Muscle of leg (tissue), 16 donors: ENCODE data around the gene CCNI. TPM values are rescaled to one million over a fixed set of nuclear protein-coding genes. Genes with fewer than 3 reads are reported as not detected.
A peak's percentile ranks its signal among the peaks of the same experiment; 100 is the strongest.

Experiments used
- DNase-seq: peaks from one replicate; pipeline ENCODE4 v3.0.0; 2013
- H3K27ac ChIP-seq: one replicate; pipeline ENCODE4 v1.5.1; 2013; ENCODE audit warnings: mild to moderate bottlenecking, low read length, control low read depth
- H3K27me3 ChIP-seq: one replicate; pipeline ENCODE4 v1.6.1; 2013; ENCODE audit warnings: low read length; ENCODE audit not compliant: control insufficient read depth, insufficient read depth
- H3K36me3 ChIP-seq: one replicate; pipeline ENCODE4 v1.6.1; 2013; ENCODE audit warnings: low read length; ENCODE audit not compliant: control insufficient read depth, insufficient read depth
- H3K4me1 ChIP-seq: one replicate; pipeline ENCODE4 v1.6.1; 2013; ENCODE audit warnings: low read length; ENCODE audit not compliant: control insufficient read depth, insufficient read depth
- H3K4me3 ChIP-seq: one replicate; pipeline ENCODE4 v1.5.1; 2013; ENCODE audit warnings: low read length, control low read depth
- H3K9me3 ChIP-seq: replicated peaks from 2 replicates; pipeline ENCODE4 v1.6.1; 2013; ENCODE audit warnings: low read depth, low read length; ENCODE audit not compliant: control insufficient read depth
- WGBS: methylation state at CpG from one replicate; pipeline ENCODE4 v1.1.5; 2013; ENCODE audit warnings: missing lambda C conversion rate; ENCODE audit not compliant: insufficient coverage; 5-methylcytosine and 5-hydroxymethylcytosine counted together
- long read RNA-seq, 11 donors: transcript quantifications; one replicate each; lab custom pipeline, GENCODE V29; 2026
- polyA plus RNA-seq, 8 donors: library from polyadenylated mRNA; unstranded; fragments of 120-200 nt; gene quantifications; one replicate each; pipeline versions ENCODE4 v1.2.1 to v1.2.3, GENCODE V29; 2013; ENCODE audit warnings: inconsistent platforms in 1 of 8, low replicate concordance in 1 of 8; ENCODE audit not compliant: insufficient read length in 8 of 8, insufficient read depth in 1 of 8
- total RNA-seq: library from RNA; stranded (reverse); fragments of 120-200 nt; gene quantifications from one replicate; pipeline ENCODE4 v1.2.4, GENCODE V29; 2013

CCNI gene, protein sequence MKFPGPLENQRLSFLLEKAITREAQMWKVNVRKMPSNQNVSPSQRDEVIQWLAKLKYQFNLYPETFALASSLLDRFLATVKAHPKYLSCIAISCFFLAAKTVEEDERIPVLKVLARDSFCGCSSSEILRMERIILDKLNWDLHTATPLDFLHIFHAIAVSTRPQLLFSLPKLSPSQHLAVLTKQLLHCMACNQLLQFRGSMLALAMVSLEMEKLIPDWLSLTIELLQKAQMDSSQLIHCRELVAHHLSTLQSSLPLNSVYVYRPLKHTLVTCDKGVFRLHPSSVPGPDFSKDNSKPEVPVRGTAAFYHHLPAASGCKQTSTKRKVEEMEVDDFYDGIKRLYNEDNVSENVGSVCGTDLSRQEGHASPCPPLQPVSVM
- total RNA-seq (124 TPM), polyA plus RNA-seq (100 to 1,000 TPM; 242 to 334 (median 259) TPM)
- long read RNA-seq, donor 1, transcript CCNI-201 (7 exons, 2,772 nt), result major isoform, 59 of 77 reads
- long read RNA-seq, donor 1, transcript CCNI-209 (2 exons, 390 nt), result minor isoform, 7 of 77 reads
- long read RNA-seq, donor 1, partial matches to known transcripts, result 11 of 77 reads
- long read RNA-seq, donor 1, other reads (novel, unspliced or antisense), result 0 of 77 reads
- long read RNA-seq, donor 2, transcript CCNI-201 (7 exons, 2,772 nt), result major isoform, 8 of 8 reads
- long read RNA-seq, donor 2, partial matches to known transcripts, result 0 of 8 reads
- long read RNA-seq, donor 2, other reads (novel, unspliced or antisense), result 0 of 8 reads
- long read RNA-seq, donor 3, transcript CCNI-201 (7 exons, 2,772 nt), result major isoform, 95 of 129 reads
- long read RNA-seq, donor 3, partial matches to known transcripts, result 32 of 129 reads
- long read RNA-seq, donor 3, other reads (novel, unspliced or antisense), result 0 of 129 reads
- long read RNA-seq, donor 4, transcript CCNI-201 (7 exons, 2,772 nt), result major isoform, 38 of 66 reads
- long read RNA-seq, donor 4, transcript CCNI-209 (2 exons, 390 nt), result minor isoform, 6 of 66 reads
- long read RNA-seq, donor 4, partial matches to known transcripts, result 22 of 66 reads
- long read RNA-seq, donor 4, other reads (novel, unspliced or antisense), result 0 of 66 reads
- long read RNA-seq, donor 5, transcript CCNI-209 (2 exons, 390 nt), result minor isoform, 17 of 315 reads
- long read RNA-seq, donor 5, transcript CCNI-201 (7 exons, 2,772 nt), result major isoform, 209 of 315 reads
- long read RNA-seq, donor 5, partial matches to known transcripts, result 75 of 315 reads
- long read RNA-seq, donor 5, other reads (novel, unspliced or antisense), result 14 of 315 reads
- long read RNA-seq, donor 6, transcript CCNI-209 (2 exons, 390 nt), result minor isoform, 12 of 81 reads
- long read RNA-seq, donor 6, transcript CCNI-201 (7 exons, 2,772 nt), result major isoform, 58 of 81 reads
- long read RNA-seq, donor 6, partial matches to known transcripts, result 11 of 81 reads
- long read RNA-seq, donor 6, other reads (novel, unspliced or antisense), result 0 of 81 reads
- long read RNA-seq, donor 7, transcript CCNI-209 (2 exons, 390 nt), result minor isoform, 7 of 91 reads
- long read RNA-seq, donor 7, transcript CCNI-201 (7 exons, 2,772 nt), result major isoform, 70 of 91 reads
- long read RNA-seq, donor 7, partial matches to known transcripts, result 14 of 91 reads
- long read RNA-seq, donor 7, other reads (novel, unspliced or antisense), result 0 of 91 reads
- long read RNA-seq, donor 8, transcript CCNI-201 (7 exons, 2,772 nt), result major isoform, 56 of 73 reads
- long read RNA-seq, donor 8, partial matches to known transcripts, result 16 of 73 reads
- long read RNA-seq, donor 8, other reads (novel, unspliced or antisense), result 0 of 73 reads
- long read RNA-seq, donor 9, transcript CCNI-209 (2 exons, 390 nt), result minor isoform, 8 of 94 reads
- long read RNA-seq, donor 9, transcript CCNI-201 (7 exons, 2,772 nt), result major isoform, 68 of 94 reads
- long read RNA-seq, donor 9, partial matches to known transcripts, result 18 of 94 reads
- long read RNA-seq, donor 9, other reads (novel, unspliced or antisense), result 0 of 94 reads
- long read RNA-seq, donor 10, transcript CCNI-201 (7 exons, 2,772 nt), result major isoform, 90 of 114 reads
- long read RNA-seq, donor 10, partial matches to known transcripts, result 15 of 114 reads
- long read RNA-seq, donor 10, other reads (novel, unspliced or antisense), result 5 of 114 reads
- long read RNA-seq, donor 11, transcript CCNI-201 (7 exons, 2,772 nt), result major isoform, 110 of 332 reads
- long read RNA-seq, donor 11, transcript CCNI-209 (2 exons, 390 nt), result minor isoform, 5 of 332 reads
- long read RNA-seq, donor 11, partial matches to known transcripts, result 198 of 332 reads
- long read RNA-seq, donor 11, other reads (novel, unspliced or antisense), result 19 of 332 reads

DNA sequence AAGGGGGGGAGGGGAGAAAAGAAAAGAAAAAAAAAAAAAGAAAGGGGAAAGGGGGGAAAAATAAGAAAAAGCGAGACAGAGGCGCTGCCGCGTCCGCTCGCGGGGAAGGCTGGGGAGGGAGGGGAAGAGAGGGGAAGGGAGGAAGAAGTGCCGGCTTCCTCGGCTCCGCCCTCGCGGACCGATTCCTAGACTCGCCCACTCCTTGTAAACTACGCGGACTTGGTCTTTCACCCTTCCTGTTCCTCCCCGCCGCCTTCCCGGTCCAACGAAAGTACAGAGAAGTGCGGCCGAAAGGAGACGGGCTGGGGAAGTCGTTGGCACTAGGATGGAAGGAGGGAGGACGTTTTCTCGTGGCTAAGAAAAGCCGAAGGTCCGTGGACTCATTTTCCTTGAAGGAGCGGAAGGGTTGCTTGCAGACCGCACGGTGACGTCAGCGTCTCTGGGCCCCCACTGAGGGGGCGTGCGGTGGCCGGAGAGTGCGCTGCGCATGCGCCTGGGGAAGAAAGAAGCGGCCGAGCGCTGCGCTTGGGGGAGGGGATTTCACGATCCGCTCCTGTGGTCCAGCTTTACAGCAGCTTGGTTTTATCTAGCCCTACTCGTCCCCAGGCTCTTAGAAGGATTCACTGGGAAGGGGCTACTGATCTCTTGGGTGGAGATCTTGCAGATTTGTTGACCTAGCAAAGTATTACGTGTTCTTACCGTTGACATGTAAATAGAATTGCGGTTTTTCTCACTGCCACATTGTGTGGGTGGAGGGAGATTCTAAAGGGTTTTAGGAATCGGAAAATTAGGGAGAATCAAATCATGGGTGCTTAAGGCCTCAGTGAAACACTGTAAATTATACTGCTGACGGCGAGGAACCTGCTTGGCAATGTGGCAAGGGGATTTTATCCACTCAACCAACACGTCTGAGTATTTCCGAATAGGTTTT, at the start of gene CCNI:
CCNI (minus strand) TSS at position 121 of the 931 bp plus-strand sequence. CDS start 9,627 bp downstream, outside the sequence.
- Histone ChIP-seq H3K9me3 (no peaks in the 10 kb centered on the region), H3K36me3 (no peaks in the 10 kb centered on the region), H3K4me3 (peak within 1 kb of the TSS; percentile 88), H3K27me3 (no peaks in the 10 kb centered on the region), H3K27ac (peak within 1 kb of the TSS; percentile 99), H3K4me1 (peaks cover 20% of the 10 kb centered on the region)
- DNase-seq, result peak; percentile 99
- under 1% methylated on average over 31 of the region's 54 CpGs for WGBS

DNA sequence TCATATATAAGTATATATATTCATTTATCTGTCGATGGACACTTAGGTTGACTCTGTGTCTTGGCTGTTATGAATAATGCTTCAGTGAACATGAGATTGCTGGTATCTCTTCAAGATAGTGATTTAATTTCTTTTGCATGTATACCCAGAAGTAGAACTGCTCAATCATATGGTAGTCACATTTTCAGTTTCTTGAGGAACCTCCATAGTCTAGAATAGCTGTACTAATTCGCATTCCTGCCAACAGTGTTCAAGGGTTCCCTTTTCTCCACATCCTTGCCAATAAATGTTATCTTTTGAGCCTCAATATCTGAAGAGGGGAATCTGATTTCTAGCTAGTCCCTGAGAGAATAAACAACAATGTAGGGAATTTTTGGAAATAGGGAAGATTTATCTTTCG, 48.8 kb upstream of the CCNI start:
- no CpG with 5 or more reads among the region's 3 CpGs for WGBS
- H3K9me3 ChIP-seq, result peaks cover 3% of the 10 kb centered on the region
- no peak overlapping the region for H3K4me3 ChIP-seq
- no peaks in the 10 kb centered on the region for H3K27me3 ChIP-seq
- H3K36me3 ChIP-seq, result no peaks in the 10 kb centered on the region
- no peak overlapping the region for H3K27ac ChIP-seq
- no peak for DNase-seq
- peaks cover 16% of the 10 kb centered on the region for H3K4me1 ChIP-seq

DNA sequence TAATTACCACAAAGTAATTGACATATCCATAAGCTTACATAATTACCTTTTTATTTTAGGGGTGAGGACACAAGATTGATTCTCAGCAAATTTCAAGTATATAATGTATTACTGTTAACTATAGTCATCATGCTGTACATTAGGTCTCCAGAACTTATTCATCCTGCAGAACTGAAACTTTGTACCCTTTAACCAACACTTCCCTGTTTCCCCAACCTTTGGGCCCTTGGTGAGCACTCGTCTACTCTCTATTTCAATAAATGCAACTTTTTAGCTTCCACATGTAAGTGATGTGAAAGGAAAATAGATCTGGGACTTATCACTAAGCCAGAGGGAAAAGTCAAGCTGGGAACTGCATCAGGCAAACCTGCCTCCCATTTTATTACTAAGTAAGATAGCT, 47.6 kb upstream of the CCNI start:
- Histone ChIP-seq H3K36me3 (no peaks in the 10 kb centered on the region), H3K4me3 (no peak overlapping the region), H3K4me1 (peaks cover 16% of the 10 kb centered on the region), H3K27ac (no peak overlapping the region), H3K27me3 (no peaks in the 10 kb centered on the region), H3K9me3 (peaks cover 3% of the 10 kb centered on the region)
- DNase-seq, result no peak
- WGBS, result no CpG with 5 or more reads among the region's 1 CpG

DNA sequence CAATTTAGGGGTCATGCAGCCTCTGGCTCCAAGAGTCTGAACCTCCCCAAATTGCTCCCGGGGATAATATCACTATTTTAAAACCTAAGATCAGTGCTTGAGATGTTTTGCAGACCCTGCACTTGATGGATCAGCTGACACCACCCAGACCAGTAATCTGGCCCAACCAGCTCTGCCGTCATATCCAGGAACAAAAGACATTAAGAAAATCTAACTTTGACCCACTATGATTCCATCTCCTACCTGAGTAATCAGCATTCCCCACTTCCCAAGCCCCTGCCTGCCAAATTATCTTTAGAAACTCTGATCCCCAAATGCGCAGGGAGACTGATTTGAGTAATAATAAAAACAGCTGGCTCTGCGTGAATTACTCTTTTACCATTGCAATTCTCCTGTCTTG, 46.9 kb upstream of the CCNI start:
- no peak for DNase-seq
- WGBS, result 49% methylated on average over 3 of the region's 4 CpGs

DNA sequence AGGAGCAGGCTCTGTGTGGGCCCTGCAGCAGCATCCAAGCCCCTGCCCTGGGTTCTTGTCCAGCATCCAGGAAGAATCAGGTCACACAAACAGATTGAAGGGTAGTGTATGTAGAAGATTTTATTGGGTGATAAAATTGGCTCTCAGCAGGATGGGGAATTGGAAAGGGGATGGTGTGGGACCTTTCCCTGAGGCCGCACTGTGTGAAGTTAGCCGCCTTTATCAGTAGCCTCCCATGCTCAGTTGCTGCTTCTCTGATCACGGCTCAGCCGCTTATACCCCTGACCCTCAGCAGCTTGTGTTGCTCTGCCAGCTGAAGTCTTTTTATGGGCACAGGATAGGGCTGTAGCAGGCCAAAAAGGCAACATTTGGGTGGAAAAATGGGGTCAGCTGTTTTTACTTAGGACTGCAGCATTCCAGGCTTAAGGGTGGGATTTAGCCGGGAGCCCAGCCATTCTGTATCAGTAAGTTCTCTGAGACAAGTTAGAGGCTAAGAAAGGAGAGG, 46.0 kb upstream of the CCNI start:
- 50% methylated on average over 4 of the region's 5 CpGs for WGBS
- peak overlapping the region; percentile 7 for H3K27ac ChIP-seq
- H3K4me1 ChIP-seq, result peaks cover 9% of the 10 kb centered on the region
- H3K4me3 ChIP-seq, result no peak overlapping the region
- H3K9me3 ChIP-seq, result peaks cover 3% of the 10 kb centered on the region
- no peaks in the 10 kb centered on the region for H3K27me3 ChIP-seq
- DNase-seq, result peak; percentile 45
- no peaks in the 10 kb centered on the region for H3K36me3 ChIP-seq

More for the DNA sequence above, 46.9 kb upstream of the CCNI start:
- peaks cover 12% of the 10 kb centered on the region for H3K4me1 ChIP-seq
- H3K4me3 ChIP-seq, result no peak overlapping the region
- H3K36me3 ChIP-seq, result no peaks in the 10 kb centered on the region
- no peak overlapping the region for H3K27ac ChIP-seq
- peaks cover 3% of the 10 kb centered on the region for H3K9me3 ChIP-seq
- H3K27me3 ChIP-seq, result no peaks in the 10 kb centered on the region

GRCh38 chr4:77120886-77121508, 45.2 kb upstream of the CCNI start:
- no peak overlapping the region for H3K27ac ChIP-seq
- peaks cover 9% of the 10 kb centered on the region for H3K4me1 ChIP-seq
- WGBS, result 90% methylated on average over 5 of the region's 8 CpGs
- DNase-seq, result peak; percentile 35
- H3K4me3 ChIP-seq, result no peak overlapping the region
- H3K27me3 ChIP-seq, result no peaks in the 10 kb centered on the region
- H3K36me3 ChIP-seq, result no peaks in the 10 kb centered on the region
- H3K9me3 ChIP-seq, result peaks cover 3% of the 10 kb centered on the region

DNA sequence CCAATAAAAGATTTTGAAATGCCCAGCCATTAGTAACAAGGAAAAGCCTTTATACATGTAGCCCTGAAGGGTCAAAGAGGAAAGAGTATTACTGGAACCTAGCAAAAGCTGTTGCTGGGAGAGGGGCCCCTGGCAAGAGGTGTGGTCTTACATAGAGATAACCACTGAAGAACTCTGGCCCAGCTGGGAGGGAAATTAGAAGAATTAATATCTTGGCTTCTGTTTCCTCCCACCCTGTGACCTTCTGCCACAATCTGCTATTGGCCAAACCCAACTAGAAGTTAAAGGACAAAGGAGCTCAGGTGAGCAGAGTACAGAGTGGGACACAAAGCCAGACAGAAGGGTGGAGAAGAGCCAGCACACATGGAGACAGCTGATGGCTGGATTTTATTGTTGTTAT, 41.9 kb upstream of the CCNI start:
- no peak for DNase-seq
- Histone ChIP-seq H3K36me3 (no peaks in the 10 kb centered on the region), H3K4me3 (no peak overlapping the region), H3K4me1 (peaks cover 9% of the 10 kb centered on the region), H3K27ac (no peak overlapping the region), H3K27me3 (no peaks in the 10 kb centered on the region), H3K9me3 (peaks cover 3% of the 10 kb centered on the region)
